GM10266 (cell line): Measurements from ENCODE around the gene FAM184A.

Experiments used
- DNase-seq: peaks from one replicate; pipeline ENCODE4 v3.0.0; 2012; ENCODE audit errors: extremely low spot score
- TF ChIP-seq, protein P1 (sequence below): IDR thresholded peaks from 2 replicates; pipeline ENCODE4 v1.5.1; 2012; ENCODE audit warnings: mild to moderate bottlenecking, low read depth; ENCODE audit not compliant: control insufficient read depth, insufficient read depth; ENCODE audit errors: missing control alignments

Gene FAM184A

GRCh38 chr6:119076173-119076572, 2.3 kb downstream of the FAM184A start:
- TF ChIP-seq, protein P1, sequence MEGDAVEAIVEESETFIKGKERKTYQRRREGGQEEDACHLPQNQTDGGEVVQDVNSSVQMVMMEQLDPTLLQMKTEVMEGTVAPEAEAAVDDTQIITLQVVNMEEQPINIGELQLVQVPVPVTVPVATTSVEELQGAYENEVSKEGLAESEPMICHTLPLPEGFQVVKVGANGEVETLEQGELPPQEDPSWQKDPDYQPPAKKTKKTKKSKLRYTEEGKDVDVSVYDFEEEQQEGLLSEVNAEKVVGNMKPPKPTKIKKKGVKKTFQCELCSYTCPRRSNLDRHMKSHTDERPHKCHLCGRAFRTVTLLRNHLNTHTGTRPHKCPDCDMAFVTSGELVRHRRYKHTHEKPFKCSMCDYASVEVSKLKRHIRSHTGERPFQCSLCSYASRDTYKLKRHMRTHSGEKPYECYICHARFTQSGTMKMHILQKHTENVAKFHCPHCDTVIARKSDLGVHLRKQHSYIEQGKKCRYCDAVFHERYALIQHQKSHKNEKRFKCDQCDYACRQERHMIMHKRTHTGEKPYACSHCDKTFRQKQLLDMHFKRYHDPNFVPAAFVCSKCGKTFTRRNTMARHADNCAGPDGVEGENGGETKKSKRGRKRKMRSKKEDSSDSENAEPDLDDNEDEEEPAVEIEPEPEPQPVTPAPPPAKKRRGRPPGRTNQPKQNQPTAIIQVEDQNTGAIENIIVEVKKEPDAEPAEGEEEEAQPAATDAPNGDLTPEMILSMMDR: no peak
- DNase-seq: no peak

DNA sequence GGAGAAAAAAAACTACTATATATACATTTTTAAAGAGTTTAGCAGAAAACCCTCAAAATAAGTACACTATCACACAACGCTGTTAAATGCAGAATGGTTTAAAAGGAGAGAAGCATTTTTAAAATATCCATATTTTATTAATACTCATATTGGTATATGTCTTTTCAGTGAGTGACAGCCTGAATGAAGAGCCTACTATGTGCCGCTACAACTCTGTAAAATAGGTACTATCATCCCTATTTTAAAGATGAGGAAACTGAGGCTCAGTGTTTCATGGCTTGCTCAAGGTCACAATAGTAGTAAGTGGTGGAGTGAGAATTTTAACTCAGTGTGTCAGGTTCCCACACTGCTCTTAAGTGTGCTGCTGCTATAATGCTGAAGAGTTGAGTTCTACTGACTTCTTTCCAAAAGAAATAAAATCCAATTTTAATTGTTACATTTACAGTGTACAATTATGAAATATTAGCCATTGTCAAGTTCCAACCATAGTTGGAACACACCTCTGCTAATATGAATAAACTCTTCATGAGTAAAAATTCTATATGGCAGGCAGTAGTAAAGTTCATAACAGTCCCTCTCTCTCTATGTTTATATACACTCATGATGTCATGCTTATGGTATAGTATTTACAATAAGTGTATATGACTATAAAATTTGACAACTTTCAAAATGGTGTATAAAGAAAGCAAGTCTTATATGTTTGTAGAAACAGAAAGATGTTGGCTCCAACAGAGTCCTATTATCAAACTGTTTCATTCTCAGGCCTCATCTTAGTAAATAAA, 3.1 kb downstream of the FAM184A start:
- DNase-seq: no peak
- TF ChIP-seq, protein P1: no peak

DNA sequence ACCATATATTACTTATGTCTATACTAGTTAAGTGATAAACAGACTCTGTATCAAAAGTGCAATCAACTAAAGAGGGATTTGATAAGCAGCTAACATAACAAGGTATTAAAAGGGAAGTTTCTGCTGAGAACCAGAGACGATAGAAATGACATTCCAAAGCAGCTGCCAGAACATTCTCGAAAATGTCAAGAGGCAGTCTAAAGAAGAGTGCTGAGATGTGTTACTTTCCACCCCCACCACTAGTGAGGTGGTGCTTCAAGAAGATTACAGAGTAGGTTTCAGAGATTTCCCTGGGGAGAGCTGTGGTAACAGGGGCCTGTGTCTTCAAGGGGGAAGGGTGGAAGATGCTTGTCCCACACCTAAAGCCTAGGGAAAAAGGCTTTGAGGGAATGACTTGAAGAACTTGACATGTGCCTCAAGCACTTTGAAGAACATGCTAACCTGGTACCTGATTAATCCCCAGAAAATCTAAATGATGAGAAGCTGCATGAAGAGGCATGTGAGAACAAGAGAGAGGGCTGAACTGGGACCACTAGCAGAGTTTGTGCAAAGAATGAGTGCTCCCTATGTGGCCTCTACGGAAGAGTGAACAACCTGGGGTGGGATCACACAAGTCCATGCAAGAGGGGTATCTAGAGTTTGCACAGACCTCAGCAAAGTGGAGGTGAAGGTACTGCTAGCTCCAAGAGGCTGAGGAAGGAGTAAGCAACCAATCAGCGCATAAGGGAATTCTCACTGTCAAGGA, 5.0 kb downstream of the FAM184A start:
- TF ChIP-seq, protein P1: no peak
- DNase-seq: no peak

- DNase-seq: no peak
- TF ChIP-seq, protein P1: no peak
Measured at GRCh38 chr6:119071576-119071975, 6.9 kb downstream of the FAM184A start.

GRCh38 chr6:119067091-119067490, 11.4 kb downstream of the FAM184A start:
- DNase-seq: no peak
- TF ChIP-seq, protein P1: no peak

- no peak for DNase-seq
- TF ChIP-seq, protein P1: no peak
Measured at GRCh38 chr6:119066517-119066916, 11.9 kb downstream of the FAM184A start.

DNA sequence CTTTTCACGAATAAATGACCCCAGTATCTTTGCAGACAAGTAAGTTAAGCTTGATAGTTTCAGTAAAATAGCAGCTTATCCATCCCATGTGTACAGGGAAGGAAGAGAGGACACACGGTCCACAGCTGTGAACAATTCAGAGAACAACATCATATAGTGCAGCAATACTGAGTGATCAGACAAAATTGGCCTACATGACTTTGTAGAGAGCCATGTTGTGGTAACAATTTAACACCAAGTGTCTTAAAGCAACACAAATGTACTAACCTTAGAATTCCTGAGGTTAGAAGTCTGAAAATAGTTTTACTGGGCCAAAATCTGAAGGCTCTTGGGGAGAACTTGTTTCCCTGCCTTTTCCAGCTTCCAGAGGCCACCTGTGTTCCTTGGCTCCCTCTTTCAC, 12.5 kb downstream of the FAM184A start:
- TF ChIP-seq, protein P1: no peak
- no peak for DNase-seq
